Sigmoid colon (tissue), 4 donors: ENCODE results near the gene DOK5.

Source experiments
- EP300 ChIP-seq, 4 donors: sonication (generic); formaldehyde crosslinking; IDR thresholded peaks; one replicate each; pipeline ENCODE4 v1.6.1; 2017; ENCODE audit warnings: antibody characterized with exemption in 4 of 4
- POLR2A ChIP-seq, 2 donors: fragments of 450-650 bp; IDR thresholded peaks; one replicate each; pipeline ENCODE4 v1.6.1; 2016; ENCODE audit warnings: antibody characterized with exemption in 2 of 2, mild to moderate bottlenecking in 2 of 2, moderate library complexity in 2 of 2
- POLR2AphosphoS5 ChIP-seq, 4 donors: sonication (generic); formaldehyde crosslinking; IDR thresholded peaks; one replicate each; pipeline ENCODE4 v1.6.1; 2017; ENCODE audit warnings: antibody characterized with exemption in 4 of 4
- TF ChIP-seq, protein P1 (sequence below), 4 experiments: fragments of 450-650 bp in 3 of 4; fragments of 200-600 bp in 1 of 4; IDR thresholded peaks; one replicate each; pipeline ENCODE4 v1.5.1; 2016 to 2019; ENCODE audit warnings: antibody characterized with exemption in 4 of 4, mild to moderate bottlenecking in 3 of 4, moderate library complexity in 2 of 4

GRCh38 chr20:54601831-54602515 is 126.6 kb downstream of the DOK5 start:
- TF ChIP-seq, protein P1, sequence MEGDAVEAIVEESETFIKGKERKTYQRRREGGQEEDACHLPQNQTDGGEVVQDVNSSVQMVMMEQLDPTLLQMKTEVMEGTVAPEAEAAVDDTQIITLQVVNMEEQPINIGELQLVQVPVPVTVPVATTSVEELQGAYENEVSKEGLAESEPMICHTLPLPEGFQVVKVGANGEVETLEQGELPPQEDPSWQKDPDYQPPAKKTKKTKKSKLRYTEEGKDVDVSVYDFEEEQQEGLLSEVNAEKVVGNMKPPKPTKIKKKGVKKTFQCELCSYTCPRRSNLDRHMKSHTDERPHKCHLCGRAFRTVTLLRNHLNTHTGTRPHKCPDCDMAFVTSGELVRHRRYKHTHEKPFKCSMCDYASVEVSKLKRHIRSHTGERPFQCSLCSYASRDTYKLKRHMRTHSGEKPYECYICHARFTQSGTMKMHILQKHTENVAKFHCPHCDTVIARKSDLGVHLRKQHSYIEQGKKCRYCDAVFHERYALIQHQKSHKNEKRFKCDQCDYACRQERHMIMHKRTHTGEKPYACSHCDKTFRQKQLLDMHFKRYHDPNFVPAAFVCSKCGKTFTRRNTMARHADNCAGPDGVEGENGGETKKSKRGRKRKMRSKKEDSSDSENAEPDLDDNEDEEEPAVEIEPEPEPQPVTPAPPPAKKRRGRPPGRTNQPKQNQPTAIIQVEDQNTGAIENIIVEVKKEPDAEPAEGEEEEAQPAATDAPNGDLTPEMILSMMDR (IDR thresholded peaks at IDR 0.05) = no peak
- TF ChIP-seq POLR2A (IDR thresholded peaks at IDR 0.05) = no peak
- TF ChIP-seq EP300 (IDR thresholded peaks at IDR 0.05) = no peak
- TF ChIP-seq POLR2AphosphoS5 (IDR thresholded peaks at IDR 0.05) = no peak
